Pancreas (tissue), 10 donors: ENCODE results near the gene TIGD3. TPM values are rescaled to one million over a fixed set of nuclear protein-coding genes. Genes with fewer than 3 reads are reported as not detected.

Experiments
- ATAC-seq, 4 donors: fragments of 200-7000 bp; cut with Tn5 transposase; one replicate each; pipeline versions ENCODE4 v1.8.0 to v1.9.1; 2020; ENCODE audit warnings: mild to moderate bottlenecking in 4 of 4, moderate library complexity in 4 of 4
- DNase-seq, 6 donors: peaks; one replicate each; pipeline ENCODE4 v3.0.0-alpha.2; 2020
- FAIRE-seq: peaks from 2 replicates; lab custom pipeline; 2012; peaks lifted over from hg19 to GRCh38; lab: Jason Lieb, UNC
- H3K27ac ChIP-seq, 4 donors: fragments of 200-600 bp; sonication (generic); 1 replicate in 3 of 4; 2 replicates in 1 of 4; pipeline versions ENCODE4 v1.5.0 to v1.8.0; 2020
- H3K27me3 ChIP-seq, 4 donors: fragments of 200-600 bp; one replicate each; pipeline ENCODE4 v1.8.0; 2021
- H3K36me3 ChIP-seq, 3 donors: fragments of 200-600 bp; sonication (generic) in 1 of 3; one replicate each; pipeline versions ENCODE4 v1.5.0 to v1.8.0; 2020 to 2021
- H3K4me1 ChIP-seq, 3 donors: fragments of 200-600 bp; one replicate each; pipeline ENCODE4 v1.8.0; 2021
- H3K4me3 ChIP-seq, 4 donors: fragments of 200-600 bp; sonication (generic) in 2 of 4; one replicate each; pipeline versions ENCODE4 v1.5.0 to v1.8.0; 2020 to 2021
- H3K9me3 ChIP-seq, 4 donors: fragments of 200-600 bp; one replicate each; pipeline ENCODE4 v1.8.0; 2021
- WGBS, 2 donors: extraction: QIAGEN DNeasy Blood & Tissue Kit; methylation state at CpG; one replicate each; pipeline ENCODE4 v1.1.7; 2013; 5-methylcytosine and 5-hydroxymethylcytosine counted together
- intact Hi-C, 3 donors: fragments of 100-400 bp; cut with DNase I; formaldehyde crosslinking; loops; one replicate each; pipeline versions ENCODE4 v1.11.1 to v1.14.2; 2022
- polyA plus RNA-seq, 2 donors: library from polyadenylated mRNA; stranded (reverse); fragments of 200-250 nt; gene quantifications; one replicate each; pipeline ENCODE4 v1.2.3, GENCODE V29; 2013
- total RNA-seq, 6 donors: library from RNA; stranded (reverse); fragmentation: NEBNext Ultra II Directional in 4 of 6; extraction: Animal tissue kit (Norgen Biotek cat#: 25700) in 4 of 6; gene quantifications; one replicate each; pipeline versions ENCODE4 v1.2.1 to v1.2.4, GENCODE V29; 2021 to 2023
- TF ChIP-seq, protein P1 (sequence below), 4 donors: fragments of 200-600 bp; sonication (generic) in 3 of 4; IDR thresholded peaks; one replicate each; pipeline versions ENCODE4 v1.5.0 to v1.8.0; 2021; ENCODE audit warnings: antibody characterized with exemption in 4 of 4
- donor health status: healthy with polysubstance abuse.
- donor health status: DM: no; HTN: no; CAD: no; lungs with moderate emphysema.
- donor health status: DM: no; HTN: no; CAD: no.
- donor health status: control.
- donor health status: control.
- donor health status: Bipolar disorder and iron deficiency.
- donor health status: DM: yes; HTN: yes; CAD: no.
- donor health status: DM: no; HTN: no; CAD: no.
- donor health status: DM: no; HTN: no; CAD: no.
- donor health status: DM: yes; HTN: yes; CAD: no.

The TIGD3 gene
- total and polyA plus RNA-seq, 8 donors, result 0.06 to 0.68 (median 0.15) TPM; not detected in 2

DNA sequence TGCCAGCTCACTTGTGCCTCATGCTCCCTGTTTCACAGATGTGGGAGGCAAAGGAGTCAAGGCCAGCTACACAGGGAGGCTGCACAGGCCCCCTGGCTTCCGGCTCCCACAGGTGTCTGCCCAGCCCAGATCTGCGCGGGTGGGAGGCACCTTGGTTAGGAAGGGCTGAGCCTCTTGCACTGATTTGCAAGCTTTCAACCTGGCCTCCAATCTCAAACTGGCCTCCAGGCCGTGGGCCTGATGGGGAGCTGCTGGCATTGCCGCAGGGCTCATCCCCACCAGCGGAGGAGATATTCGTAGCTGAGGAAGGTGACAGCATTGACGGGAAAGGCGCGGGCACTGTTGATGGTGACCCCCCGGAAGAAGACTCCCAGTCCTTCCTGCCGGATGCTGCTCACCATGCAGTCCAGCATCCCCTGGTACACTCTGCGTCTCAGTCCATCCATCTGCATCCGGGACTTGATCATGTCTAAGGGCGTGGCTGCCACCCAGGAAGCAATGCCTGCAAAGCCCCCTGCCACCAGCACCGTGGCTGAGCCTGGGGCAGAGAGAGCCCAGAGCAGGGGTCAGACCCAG lies 21.7 kb downstream of the TIGD3 start:
- no peaks in the 10 kb centered on the region for H3K9me3 ChIP-seq
- H3K27ac ChIP-seq, result no peak overlapping the region
- 88 to 89% methylated on average over 16 of the region's 16 CpGs for WGBS, 2 donors
- no peaks in the 10 kb centered on the region for H3K27me3 ChIP-seq
- H3K4me1 ChIP-seq, result peaks cover 27 to 35% (median 29%) of the 10 kb centered on the region in 3 donors
- H3K36me3 ChIP-seq, result no peaks in the 10 kb centered on the region
- DNase-seq (no peak), ATAC-seq (no peak), FAIRE-seq (no peak)
- H3K4me3 ChIP-seq, result no peak overlapping the region
- TF ChIP-seq, protein P1, sequence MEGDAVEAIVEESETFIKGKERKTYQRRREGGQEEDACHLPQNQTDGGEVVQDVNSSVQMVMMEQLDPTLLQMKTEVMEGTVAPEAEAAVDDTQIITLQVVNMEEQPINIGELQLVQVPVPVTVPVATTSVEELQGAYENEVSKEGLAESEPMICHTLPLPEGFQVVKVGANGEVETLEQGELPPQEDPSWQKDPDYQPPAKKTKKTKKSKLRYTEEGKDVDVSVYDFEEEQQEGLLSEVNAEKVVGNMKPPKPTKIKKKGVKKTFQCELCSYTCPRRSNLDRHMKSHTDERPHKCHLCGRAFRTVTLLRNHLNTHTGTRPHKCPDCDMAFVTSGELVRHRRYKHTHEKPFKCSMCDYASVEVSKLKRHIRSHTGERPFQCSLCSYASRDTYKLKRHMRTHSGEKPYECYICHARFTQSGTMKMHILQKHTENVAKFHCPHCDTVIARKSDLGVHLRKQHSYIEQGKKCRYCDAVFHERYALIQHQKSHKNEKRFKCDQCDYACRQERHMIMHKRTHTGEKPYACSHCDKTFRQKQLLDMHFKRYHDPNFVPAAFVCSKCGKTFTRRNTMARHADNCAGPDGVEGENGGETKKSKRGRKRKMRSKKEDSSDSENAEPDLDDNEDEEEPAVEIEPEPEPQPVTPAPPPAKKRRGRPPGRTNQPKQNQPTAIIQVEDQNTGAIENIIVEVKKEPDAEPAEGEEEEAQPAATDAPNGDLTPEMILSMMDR (IDR thresholded peaks at IDR 0.05), result no peak
- intact Hi-C loops, result no loop called here

DNA sequence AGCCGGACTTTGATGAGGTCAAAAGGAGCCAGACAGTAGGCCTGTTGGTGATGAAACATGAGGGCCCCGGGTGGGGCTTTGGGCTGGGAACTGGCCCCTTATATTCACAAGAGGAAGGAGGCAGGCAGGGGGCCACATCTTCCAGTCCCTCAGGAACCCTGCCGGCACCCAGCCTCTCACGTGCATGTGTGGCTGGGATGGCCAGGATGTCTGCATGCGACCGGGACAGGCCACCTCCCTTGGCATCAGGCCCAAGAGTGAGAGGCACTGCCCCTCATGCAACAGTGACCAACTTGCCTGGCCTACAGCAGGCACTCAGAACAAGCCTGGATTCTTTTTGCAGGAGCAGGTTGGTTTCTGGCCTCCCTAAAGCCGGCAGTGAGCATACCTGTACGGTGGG lies 22.5 kb downstream of the TIGD3 start:
- Histone ChIP-seq H3K36me3 (no peaks in the 10 kb centered on the region), H3K4me3 (no peak overlapping the region), H3K27me3 (no peaks in the 10 kb centered on the region), H3K4me1 (peaks cover 21 to 29% (median 27%) of the 10 kb centered on the region in 3 donors), H3K9me3 (no peaks in the 10 kb centered on the region), H3K27ac (no peak overlapping the region)
- TF ChIP-seq, protein P1 (IDR thresholded peaks at IDR 0.05), result no peak
- FAIRE-seq (no peak), DNase-seq (peak in 1 of 6 donors; percentile 53), ATAC-seq (no peak)
- intact Hi-C loops, result no loop called here
- 61 to 68% methylated on average over 8 of the region's 8 CpGs for WGBS, 2 donors

DNA sequence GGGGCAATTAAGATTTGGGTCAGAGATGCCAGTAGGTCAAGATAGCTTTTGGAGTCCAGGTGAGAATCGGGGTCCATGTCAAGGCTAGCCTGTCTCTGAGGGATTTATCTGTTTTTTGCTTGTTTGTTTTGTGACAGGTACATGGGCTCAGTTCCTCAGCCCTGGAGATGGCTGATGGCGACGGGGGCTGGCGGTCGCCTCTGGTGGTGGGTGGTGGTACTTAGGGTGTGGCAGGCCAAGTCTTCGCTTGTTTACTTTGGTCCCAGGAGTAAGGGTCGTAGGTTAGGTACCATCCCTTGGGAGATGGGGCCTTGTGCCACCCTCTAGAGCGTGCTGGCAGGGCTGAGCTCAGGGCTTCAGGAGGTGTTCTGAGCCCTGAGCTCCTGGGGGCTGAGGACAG lies 23.2 kb downstream of the TIGD3 start:
- Histone ChIP-seq H3K9me3 (no peaks in the 10 kb centered on the region), H3K4me1 (peaks cover 23 to 32% (median 29%) of the 10 kb centered on the region in 3 donors), H3K36me3 (no peaks in the 10 kb centered on the region), H3K27ac (peak overlapping the region in 2 of 4 donors; percentile 23 to 98), H3K4me3 (no peak overlapping the region), H3K27me3 (no peaks in the 10 kb centered on the region)
- no peak for FAIRE-seq
- ATAC-seq, result no peak
- intact Hi-C loops, result no loop called here
- DNase-seq, result no peak
- TF ChIP-seq, protein P1 (IDR thresholded peaks at IDR 0.05), result no peak
- 72 to 73% methylated on average over 8 of the region's 8 CpGs for WGBS, 2 donors

DNA sequence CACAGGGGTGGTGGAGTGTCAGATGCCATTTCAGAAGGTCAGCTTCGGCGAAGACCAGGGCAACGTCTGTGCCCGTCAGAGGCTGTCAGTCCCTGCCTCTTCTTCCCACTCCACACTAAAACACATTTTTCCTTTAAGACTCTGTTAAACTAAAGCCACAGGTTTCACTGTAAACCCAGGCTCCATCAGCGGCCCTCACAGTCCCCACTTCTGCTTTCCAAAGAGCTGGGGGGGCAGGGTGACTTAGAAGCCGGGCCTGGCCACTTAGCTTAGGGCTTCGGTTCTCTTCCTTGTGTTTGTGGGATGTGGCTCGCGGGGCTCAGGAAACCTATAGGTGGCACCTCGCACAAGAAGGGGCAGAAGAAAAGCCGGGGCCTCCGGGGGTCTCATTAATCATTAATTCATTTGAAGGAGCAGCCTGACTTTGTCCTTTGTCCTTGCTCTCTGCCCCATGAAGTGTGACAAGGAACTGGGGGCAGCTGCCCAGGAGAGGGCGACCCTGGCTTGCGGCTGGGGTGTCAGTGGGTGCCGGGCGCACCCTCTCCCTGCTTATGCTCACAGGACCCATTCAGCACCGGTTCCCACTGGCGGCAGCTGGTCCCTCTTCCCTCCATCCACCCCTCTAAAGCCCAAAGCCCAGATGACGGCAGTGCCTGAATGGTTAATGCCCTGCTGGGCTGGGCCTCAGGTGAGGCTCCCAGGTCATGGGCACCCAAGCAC lies 23.8 kb downstream of the TIGD3 start:
- peak overlapping the region in 3 of 4 donors; percentile 23 to 99 (median 98) for H3K27ac ChIP-seq
- 42 to 46% methylated on average over 17 to 19 of the region's 19 CpGs for whole genome bisulfite sequencing, 2 donors
- H3K4me3 ChIP-seq, result peak overlapping the region in 2 of 4 donors; percentile 45

More for the DNA sequence above, 23.8 kb downstream of the TIGD3 start:
- no peak for FAIRE-seq
- ATAC-seq, result no peak
- no peaks in the 10 kb centered on the region for H3K27me3 ChIP-seq
- TF ChIP-seq, protein P1 (IDR thresholded peaks at IDR 0.05), result no peak
- DNase-seq, result peak in 1 of 6 donors; percentile 52
- no peaks in the 10 kb centered on the region for H3K36me3 ChIP-seq
- peaks cover 29 to 37% (median 35%) of the 10 kb centered on the region in 3 donors for H3K4me1 ChIP-seq
- H3K9me3 ChIP-seq, result no peaks in the 10 kb centered on the region
- intact Hi-C loops, result no loop called here
